NCI-H526 treated with DMSO at 0.1 percent for 48 hours (cell line): Measurements from ENCODE around the gene SERGEF.

Experiments
- DNase-seq: peaks from one replicate; lab custom pipeline; 2025; lab: John Stamatoyannopoulos, UW

SERGEF gene

GRCh38 chr11:17748761-17749721, 263.8 kb downstream of the SERGEF start:
- DNase-seq: no peak

- no peak for DNase-seq
These were observed 264.8 kb downstream of the SERGEF start for GRCh38 chr11:17748044-17748443.

- DNase-seq: no peak
These were observed 265.5 kb downstream of the SERGEF start for GRCh38 chr11:17747131-17747955.

GRCh38 chr11:17746096-17746495, 266.8 kb downstream of the SERGEF start:
- no peak for DNase-seq

GRCh38 chr11:17745023-17745772, 267.6 kb downstream of the SERGEF start:
- no peak for DNase-seq

GRCh38 chr11:17744151-17744940, 268.5 kb downstream of the SERGEF start:
- DNase-seq: no peak

GRCh38 chr11:17743808-17744119, 269.1 kb downstream of the SERGEF start:
- no peak for DNase-seq

GRCh38 chr11:17743026-17743807, 269.6 kb downstream of the SERGEF start:
- no peak for DNase-seq

GRCh38 chr11:17742019-17742418, 270.8 kb downstream of the SERGEF start:
- no peak for DNase-seq

GRCh38 chr11:17741487-17741886, 271.4 kb downstream of the SERGEF start:
- no peak for DNase-seq

- DNase-seq: no peak
These were observed 272.1 kb downstream of the SERGEF start for GRCh38 chr11:17740649-17741235.

GRCh38 chr11:17739945-17740338, 272.9 kb downstream of the SERGEF start:
- no peak for DNase-seq

- DNase-seq: no peak
These were observed 274.5 kb downstream of the SERGEF start for GRCh38 chr11:17738151-17738973.
